Spleen (tissue), 11 donors: Measurements from ENCODE around the gene NDUFS5. TPM values are rescaled to one million over a fixed set of nuclear protein-coding genes. Genes with fewer than 3 reads are reported as not detected.

Source experiments
- DNase-seq: peaks from one replicate; pipeline ENCODE4 v3.0.0-alpha.2; 2020
- H3K27ac ChIP-seq, 8 donors: fragments of 200-600 bp; sonication (generic) in 7 of 8; 1 replicate in 4 of 8; 2 replicates in 4 of 8; pipeline versions ENCODE4 v1.5.0 to v1.8.0; 2016 to 2021; ENCODE audit warnings: inconsistent platforms in 4 of 8, mild to moderate bottlenecking in 4 of 8, moderate library complexity in 1 of 8
- H3K27me3 ChIP-seq, 7 donors: fragments of 200-600 bp; sonication (generic) in 6 of 7; replicated peaks in 1 of 7; 1 replicate in 4 of 7; 2 replicates in 3 of 7; pipeline versions ENCODE4 v1.5.0 to v1.8.0; 2016 to 2021; ENCODE audit warnings: inconsistent platforms in 3 of 7, mild to moderate bottlenecking in 1 of 7
- H3K36me3 ChIP-seq, 6 donors: fragments of 200-600 bp; sonication (generic) in 5 of 6; 1 replicate in 4 of 6; 2 replicates in 2 of 6; pipeline versions ENCODE4 v1.5.0 to v1.8.0; 2016 to 2021; ENCODE audit warnings: inconsistent platforms in 2 of 6
- H3K4me1 ChIP-seq, 6 donors: fragments of 200-600 bp; sonication (generic) in 5 of 6; 1 replicate in 3 of 6; 2 replicates in 3 of 6; pipeline versions ENCODE4 v1.5.0 to v1.8.0; 2016 to 2021; ENCODE audit warnings: inconsistent platforms in 3 of 6
- H3K4me3 ChIP-seq, 8 donors: fragments of 200-600 bp; sonication (generic) in 7 of 8; 1 replicate in 4 of 8; 2 replicates in 4 of 8; pipeline versions ENCODE4 v1.5.0 to v1.8.0; 2016 to 2021; ENCODE audit warnings: inconsistent platforms in 4 of 8, mild to moderate bottlenecking in 4 of 8, moderate library complexity in 2 of 8
- H3K9me3 ChIP-seq, 8 donors: fragments of 200-600 bp; sonication (generic) in 7 of 8; 1 replicate in 4 of 8; 2 replicates in 4 of 8; pipeline versions ENCODE4 v1.5.0 to v1.8.0; 2016 to 2021; ENCODE audit warnings: inconsistent platforms in 4 of 8
- CTCF ChIP-seq, 11 experiments: fragments of 200-600 bp in 7 of 11; fragments of 450-650 bp in 4 of 11; sonication (generic) in 4 of 11; IDR thresholded peaks in 8 of 11; conservative IDR thresholded peaks in 3 of 11; 1 replicate in 7 of 11; 2 replicates in 4 of 11; pipeline versions ENCODE4 v1.4.0 to v1.8.0; 2016 to 2021; ENCODE audit warnings: antibody characterized with exemption in 11 of 11, inconsistent platforms in 4 of 11, mild to moderate bottlenecking in 1 of 11
- POLR2A ChIP-seq, 3 donors: fragments of 450-650 bp; IDR thresholded peaks; one replicate each; pipeline ENCODE4 v1.5.1; 2017; ENCODE audit warnings: antibody characterized with exemption in 3 of 3, mild to moderate bottlenecking in 1 of 3
- POLR2AphosphoS5 ChIP-seq, 3 donors: sonication (generic); formaldehyde crosslinking; IDR thresholded peaks; one replicate each; pipeline ENCODE4 v1.5.1; 2017; ENCODE audit warnings: antibody characterized with exemption in 3 of 3
- WGBS, 5 donors: extraction: QIAGEN DNeasy Blood & Tissue Kit in 3 of 5; methylation state at CpG; one replicate each; pipeline versions ENCODE4 v1.1.5 to v1.1.7; 2013 to 2018; 5-methylcytosine and 5-hydroxymethylcytosine counted together
- intact Hi-C: fragments of 100-400 bp; cut with DNase I; formaldehyde crosslinking; loops from one replicate; pipeline ENCODE4 v1.15.0; 2023; ENCODE audit warnings: low total_unique reads
- polyA plus RNA-seq, 3 donors: library from polyadenylated mRNA; stranded (reverse); fragments of 200-250 nt; gene quantifications; one replicate each; pipeline ENCODE4 v1.2.1, GENCODE V29; 2013
- total RNA-seq, 7 donors: library from RNA; depleted of rRNA in 3 of 7; stranded (reverse); fragments of >200 nt in 3 of 7; fragmentation: NEBNext Ultra II Directional in 4 of 7; extraction: Animal tissue kit (Norgen Biotek cat#: 25700) in 4 of 7; gene quantifications; one replicate each; pipeline versions ENCODE4 v1.1.0 to v1.2.1, GENCODE V29; 2016 to 2021
- donor health status: healthy with polysubstance abuse.
- donor health status: DM: no; HTN: no; CAD: no; lungs with moderate emphysema.
- donor health status: DM: no; HTN: no; CAD: no.
- donor health status: Bipolar disorder and iron deficiency.
- donor health status: healthy.
- donor health status: DM: no; HTN: no; CAD: no.
- donor health status: DM: yes; HTN: yes; CAD: no.

NDUFS5 gene
- total and polyA plus RNA-seq, 10 donors: 89.7 to 338 (median 261) TPM

GRCh38 chr1:39026866-39027507 lies 837 bp downstream of the NDUFS5 start:
- Histone ChIP-seq H3K4me3 (peak overlapping the region; percentile 52 to 76 (median 68)), H3K4me1 (peaks cover 7 to 55% (median 29%) of the 10 kb centered on the region in 6 donors), H3K27me3 (no peaks in the 10 kb centered on the region), H3K27ac (peak overlapping the region; percentile 89 to 95 (median 94)), H3K36me3 (peaks cover 0 to 40% (median 32%) of the 10 kb centered on the region in 6 donors), H3K9me3 (no peaks in the 10 kb centered on the region)
- 33 to 41% (median 39%) methylated on average over 30 of the region's 30 CpGs for WGBS, 5 donors
- no peak for DNase-seq
- no peak for TF ChIP-seq POLR2AphosphoS5 (IDR thresholded peaks at IDR 0.05)
- no peak for TF ChIP-seq CTCF (IDR thresholded peaks at IDR 0.05 in 8 of 11, conservative IDR thresholded peaks at IDR 0.05 in 3 of 11)
- TF ChIP-seq POLR2A (IDR thresholded peaks at IDR 0.05): no peak
- intact Hi-C loops: no loop called here

- DNase-seq: no peak
- Histone ChIP-seq H3K4me3 (peak overlapping the region in 2 of 8 donors; percentile 14 to 19), H3K9me3 (no peaks in the 10 kb centered on the region), H3K4me1 (peaks cover 3 to 46% (median 17%) of the 10 kb centered on the region in 6 donors), H3K36me3 (peaks cover 0 to 95% (median 65%) of the 10 kb centered on the region in 6 donors), H3K27ac (peak overlapping the region in 7 of 8 donors; percentile 26 to 76 (median 69)), H3K27me3 (no peaks in the 10 kb centered on the region)
- intact Hi-C loops: no loop called here
- no peak for TF ChIP-seq CTCF (IDR thresholded peaks at IDR 0.05 in 8 of 11, conservative IDR thresholded peaks at IDR 0.05 in 3 of 11)
- no peak for TF ChIP-seq POLR2AphosphoS5 (IDR thresholded peaks at IDR 0.05)
- TF ChIP-seq POLR2A (IDR thresholded peaks at IDR 0.05): no peak
- 42 to 56% (median 52%) methylated on average over 6 of the region's 6 CpGs for WGBS, 5 donors
Observed at GRCh38 chr1:39034114-39034654, 8.0 kb downstream of the NDUFS5 start.

- H3K4me1 ChIP-seq: peaks cover 0 to 26% (median 10%) of the 10 kb centered on the region in 6 donors
- TF ChIP-seq CTCF (IDR thresholded peaks at IDR 0.05 in 8 of 11, conservative IDR thresholded peaks at IDR 0.05 in 3 of 11) (no peak), POLR2A (IDR thresholded peaks at IDR 0.05) (no peak), POLR2AphosphoS5 (IDR thresholded peaks at IDR 0.05) (no peak)
- H3K36me3 ChIP-seq: peaks cover 0 to 85% (median 49%) of the 10 kb centered on the region in 6 donors
- no peak overlapping the region for H3K4me3 ChIP-seq
- DNase-seq: no peak
- H3K27me3 ChIP-seq: no peaks in the 10 kb centered on the region
- H3K9me3 ChIP-seq: no peaks in the 10 kb centered on the region
- 81 to 90% (median 85%) methylated on average over 5 of the region's 5 CpGs for WGBS, 5 donors
- intact Hi-C loops: no loop called here
- no peak overlapping the region for H3K27ac ChIP-seq
Observed at GRCh38 chr1:39036678-39037077, 10.5 kb downstream of the NDUFS5 start.

- no peaks in the 10 kb centered on the region for H3K27me3 ChIP-seq
- H3K27ac ChIP-seq: peak overlapping the region in 3 of 8 donors; percentile 47 to 65 (median 62)
- H3K9me3 ChIP-seq: no peaks in the 10 kb centered on the region
- H3K36me3 ChIP-seq: peaks cover 0 to 54% (median 12%) of the 10 kb centered on the region in 6 donors
- H3K4me1 ChIP-seq: peaks cover 0 to 7% (median 0%) of the 10 kb centered on the region in 6 donors
- intact Hi-C loops: no loop called here
- H3K4me3 ChIP-seq: no peak overlapping the region
- no peak for DNase-seq
- WGBS, 5 donors: 53 to 76% (median 68%) methylated on average over 3 of the region's 3 CpGs
- TF ChIP-seq POLR2AphosphoS5 (IDR thresholded peaks at IDR 0.05): no peak
- no peak for TF ChIP-seq CTCF (IDR thresholded peaks at IDR 0.05 in 8 of 11, conservative IDR thresholded peaks at IDR 0.05 in 3 of 11)
- TF ChIP-seq POLR2A (IDR thresholded peaks at IDR 0.05): no peak
Observed at GRCh38 chr1:39043513-39043912, 17.4 kb downstream of the NDUFS5 start.
